NCI-H1105 treated with DMSO at 0.1 percent for 48 hours (cell line): Measurements from ENCODE around the gene KLHDC10.
"Not testable (repeated sequence)": the region's sequence is repeated elsewhere in the genome, so short reads cannot be mapped to it uniquely, and the experiment has no call there.

ENCODE experiments used
- DNase-seq: peaks from one replicate; lab custom pipeline; 2025; lab: John Stamatoyannopoulos, UW

The KLHDC10 gene

GRCh38 chr7:130141161-130141883, 71.0 kb downstream of the KLHDC10 start:
- no peak for DNase-seq

- no peak for DNase-seq
Measured at GRCh38 chr7:130141884-130142653, 71.7 kb downstream of the KLHDC10 start.

GRCh38 chr7:130142654-130143333, 72.5 kb downstream of the KLHDC10 start:
- no peak for DNase-seq

GRCh38 chr7:130143334-130143732, 73.0 kb downstream of the KLHDC10 start:
- DNase-seq, result no peak

GRCh38 chr7:130143986-130144311, 73.6 kb downstream of the KLHDC10 start:
- no peak for DNase-seq

DNA sequence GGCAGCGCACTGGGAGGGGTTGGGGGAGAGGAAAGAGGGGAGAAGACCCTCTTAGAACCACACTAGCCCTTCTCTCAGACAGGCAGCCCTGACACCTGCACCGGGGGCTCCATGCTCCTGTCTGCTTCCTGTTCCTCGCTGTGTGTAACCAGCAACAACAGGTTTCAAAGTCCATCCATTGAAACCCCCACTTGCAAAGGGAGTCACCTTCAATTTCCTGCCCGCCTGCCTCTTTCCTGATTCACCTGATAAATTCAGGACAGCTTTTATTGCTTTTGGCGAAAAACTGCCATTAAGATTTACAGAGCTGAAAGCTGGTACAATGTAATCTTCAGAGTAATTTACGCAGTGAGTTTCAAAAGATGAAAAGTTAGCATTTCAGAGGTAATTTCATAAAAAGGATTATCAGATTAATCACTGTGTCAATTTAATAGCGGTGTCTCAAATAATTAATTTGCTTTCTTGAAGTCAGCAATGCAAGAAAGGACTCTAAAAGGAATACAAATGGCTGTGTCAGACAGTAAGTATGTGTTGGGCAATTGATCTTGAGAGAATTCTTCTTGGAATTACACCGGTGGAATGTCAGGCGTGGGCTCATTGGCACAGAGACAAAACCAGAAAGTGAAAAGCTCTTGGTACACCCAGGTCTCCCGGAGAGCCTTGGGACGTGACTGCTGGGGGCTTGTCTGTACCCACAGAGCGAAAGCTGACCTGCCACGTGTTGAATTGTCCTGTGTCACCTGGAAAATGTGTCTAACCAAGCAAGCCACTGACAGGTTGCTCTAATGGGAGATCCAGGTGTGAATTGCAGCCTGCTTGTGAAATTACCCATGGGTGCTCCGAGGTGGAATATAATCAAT, 74.2 kb downstream of the KLHDC10 start:
- DNase-seq, result no peak

DNA sequence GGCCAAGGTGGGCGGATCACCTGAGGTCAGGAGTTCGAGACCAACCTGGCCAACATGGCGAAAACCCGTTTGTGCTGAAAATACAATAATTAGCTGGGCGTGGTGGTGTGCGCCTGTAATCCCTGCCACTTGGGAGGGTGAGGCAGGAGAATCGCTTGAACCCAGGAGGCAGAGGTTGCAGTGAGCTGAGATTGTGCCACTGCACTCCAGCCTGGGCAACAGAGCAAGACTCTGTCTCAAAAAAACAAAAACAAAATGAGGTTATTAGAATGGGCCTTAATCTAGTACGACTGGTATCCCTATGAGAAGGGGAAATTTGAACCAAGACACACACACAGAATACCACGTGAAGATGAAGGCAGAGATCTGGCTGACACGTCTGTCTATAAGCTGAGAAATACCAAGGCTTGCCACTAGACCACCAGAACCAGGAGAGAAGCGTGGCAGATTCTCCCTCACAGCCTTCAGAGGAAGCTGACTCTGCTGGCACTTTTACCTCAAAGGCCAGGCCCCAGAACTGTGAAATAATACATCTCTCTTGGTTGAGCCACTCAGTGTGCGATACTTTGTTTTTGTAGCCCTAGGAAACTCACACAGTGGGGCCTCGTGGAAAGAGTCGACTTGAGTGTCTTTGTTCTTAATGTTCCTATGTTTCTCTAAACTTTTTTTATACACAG, 75.2 kb downstream of the KLHDC10 start:
- DNase-seq, result no peak

DNA sequence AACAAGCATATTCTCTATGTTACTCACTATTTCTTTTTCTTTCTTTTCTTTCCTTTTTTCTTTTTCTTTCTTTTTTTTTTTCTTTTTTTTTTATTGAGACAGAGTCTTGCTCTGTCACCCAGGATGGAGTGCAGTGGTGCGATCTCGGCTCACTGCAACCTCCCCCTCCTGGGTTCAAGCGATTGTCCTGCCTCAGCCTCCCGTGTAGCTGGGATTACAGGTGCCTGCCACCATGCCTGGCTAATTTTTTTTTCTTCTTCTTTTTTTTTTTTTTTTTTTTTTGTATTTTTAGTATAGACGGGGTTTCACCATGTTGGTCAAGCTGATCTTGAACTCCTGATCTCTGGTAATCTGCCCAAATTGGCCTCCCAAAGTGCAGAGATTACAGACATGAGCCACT, 75.8 kb downstream of the KLHDC10 start:
- not testable (repeated sequence) for DNase-seq

GRCh38 chr7:130146693-130147405, 76.5 kb downstream of the KLHDC10 start:
- no peak for DNase-seq

- no peak for DNase-seq
Measured at GRCh38 chr7:130147710-130148325, 77.5 kb downstream of the KLHDC10 start.

- no peak for DNase-seq
Measured at GRCh38 chr7:130148561-130148960, 78.2 kb downstream of the KLHDC10 start.

- peak; percentile 64 for DNase-seq
Measured at GRCh38 chr7:130149281-130150139, 79.2 kb downstream of the KLHDC10 start.

DNA sequence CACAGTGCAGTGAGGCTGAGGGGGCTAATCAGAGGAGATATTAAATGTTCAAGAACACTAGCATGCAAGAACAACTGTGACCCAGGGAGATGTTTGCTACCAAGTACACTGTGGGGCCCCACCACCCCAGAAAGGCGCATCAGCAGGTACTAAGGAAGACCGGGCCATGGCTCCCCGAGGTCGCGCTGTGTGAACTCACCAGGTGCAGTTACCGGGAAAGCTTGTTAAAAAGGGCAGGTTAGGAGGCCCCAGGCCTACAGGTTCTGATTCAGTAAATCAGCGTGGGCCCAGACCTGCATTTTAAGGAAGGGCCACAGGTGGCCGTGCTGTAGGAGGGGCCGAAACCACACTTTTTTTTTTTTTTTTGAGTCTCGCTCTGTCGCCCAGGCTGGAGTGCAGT, 80.3 kb downstream of the KLHDC10 start:
- DNase-seq, result no peak

GRCh38 chr7:130151591-130152492, 81.5 kb downstream of the KLHDC10 start:
- no peak for DNase-seq

- no peak for DNase-seq
Measured at GRCh38 chr7:130152493-130153210, 82.3 kb downstream of the KLHDC10 start.

DNA sequence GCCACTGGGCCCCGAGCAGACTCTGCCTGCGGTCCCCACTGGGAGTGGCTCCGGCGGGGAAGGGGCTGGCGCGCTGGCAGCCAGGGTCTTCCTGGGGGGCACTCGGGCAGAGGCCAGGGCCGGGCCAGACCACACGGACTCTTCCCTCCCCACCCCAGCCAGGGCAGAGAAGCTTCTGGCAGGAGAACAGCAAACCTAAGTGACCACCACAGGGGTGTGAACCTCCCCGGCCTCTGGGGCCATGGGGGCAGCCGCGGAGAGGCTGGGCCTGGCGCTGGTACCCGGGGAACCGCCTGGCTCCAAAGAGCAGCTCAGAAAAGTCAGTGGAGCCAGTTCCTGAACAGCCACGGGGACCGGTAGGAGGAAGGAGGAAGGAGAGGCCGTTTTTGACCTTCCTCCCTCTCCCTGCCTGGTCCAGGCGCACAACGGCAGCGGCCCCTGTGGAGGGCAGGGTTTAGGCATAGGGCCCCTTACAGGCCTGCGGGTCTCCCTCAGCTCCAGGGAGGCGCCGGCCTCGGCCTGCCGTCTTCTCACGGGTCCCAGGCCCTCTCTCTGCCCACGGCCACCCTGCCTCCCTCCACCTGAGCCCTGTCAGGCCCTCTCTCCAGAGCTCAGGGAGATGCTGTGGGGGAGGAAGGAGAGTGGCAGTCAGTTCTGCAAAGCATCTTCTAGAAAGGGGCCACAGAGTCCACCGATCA, 83.0 kb downstream of the KLHDC10 start:
- DNase-seq, result no peak

- no peak for DNase-seq
Measured at GRCh38 chr7:130154131-130154500, 83.8 kb downstream of the KLHDC10 start.
